Pancreas (tissue), 10 donors: ENCODE data around the gene MYT1. TPM values are rescaled to one million over a fixed set of nuclear protein-coding genes. Genes with fewer than 3 reads are reported as not detected.

ENCODE experiments used
- ATAC-seq, 4 donors: fragments of 200-7000 bp; cut with Tn5 transposase; one replicate each; pipeline versions ENCODE4 v1.8.0 to v1.9.1; 2020; ENCODE audit warnings: mild to moderate bottlenecking in 4 of 4, moderate library complexity in 4 of 4
- DNase-seq, 6 donors: peaks; one replicate each; pipeline ENCODE4 v3.0.0-alpha.2; 2020
- FAIRE-seq: peaks from 2 replicates; lab custom pipeline; 2012; peaks lifted over from hg19 to GRCh38; lab: Jason Lieb, UNC
- H3K27ac ChIP-seq, 4 donors: fragments of 200-600 bp; sonication (generic); 1 replicate in 3 of 4; 2 replicates in 1 of 4; pipeline versions ENCODE4 v1.5.0 to v1.8.0; 2020
- H3K27me3 ChIP-seq, 4 donors: fragments of 200-600 bp; one replicate each; pipeline ENCODE4 v1.8.0; 2021
- H3K36me3 ChIP-seq, 3 donors: fragments of 200-600 bp; sonication (generic) in 1 of 3; one replicate each; pipeline versions ENCODE4 v1.5.0 to v1.8.0; 2020 to 2021
- H3K4me1 ChIP-seq, 3 donors: fragments of 200-600 bp; one replicate each; pipeline ENCODE4 v1.8.0; 2021
- H3K4me3 ChIP-seq, 4 donors: fragments of 200-600 bp; sonication (generic) in 2 of 4; one replicate each; pipeline versions ENCODE4 v1.5.0 to v1.8.0; 2020 to 2021
- H3K9me3 ChIP-seq, 4 donors: fragments of 200-600 bp; one replicate each; pipeline ENCODE4 v1.8.0; 2021
- CTCF ChIP-seq, 4 donors: fragments of 200-600 bp; sonication (generic) in 3 of 4; IDR thresholded peaks; one replicate each; pipeline versions ENCODE4 v1.5.0 to v1.8.0; 2021; ENCODE audit warnings: antibody characterized with exemption in 4 of 4
- WGBS, 2 donors: extraction: QIAGEN DNeasy Blood & Tissue Kit; methylation state at CpG; one replicate each; pipeline ENCODE4 v1.1.7; 2013; 5-methylcytosine and 5-hydroxymethylcytosine counted together
- intact Hi-C, 3 donors: fragments of 100-400 bp; cut with DNase I; formaldehyde crosslinking; loops; one replicate each; pipeline versions ENCODE4 v1.11.1 to v1.14.2; 2022
- polyA plus RNA-seq, 2 donors: library from polyadenylated mRNA; stranded (reverse); fragments of 200-250 nt; gene quantifications; one replicate each; pipeline ENCODE4 v1.2.3, GENCODE V29; 2013
- total RNA-seq, 6 donors: library from RNA; stranded (reverse); fragmentation: NEBNext Ultra II Directional in 4 of 6; extraction: Animal tissue kit (Norgen Biotek cat#: 25700) in 4 of 6; gene quantifications; one replicate each; pipeline versions ENCODE4 v1.2.1 to v1.2.4, GENCODE V29; 2021 to 2023
- donor health status: healthy with polysubstance abuse.
- donor health status: DM: no; HTN: no; CAD: no; lungs with moderate emphysema.
- donor health status: DM: no; HTN: no; CAD: no.
- donor health status: control.
- donor health status: control.
- donor health status: Bipolar disorder and iron deficiency.
- donor health status: DM: yes; HTN: yes; CAD: no.
- donor health status: DM: no; HTN: no; CAD: no.
- donor health status: DM: no; HTN: no; CAD: no.
- donor health status: DM: yes; HTN: yes; CAD: no.

The MYT1 gene
- total and polyA plus RNA-seq, 8 donors = 0.13 to 5.1 (median 0.52) TPM

DNA sequence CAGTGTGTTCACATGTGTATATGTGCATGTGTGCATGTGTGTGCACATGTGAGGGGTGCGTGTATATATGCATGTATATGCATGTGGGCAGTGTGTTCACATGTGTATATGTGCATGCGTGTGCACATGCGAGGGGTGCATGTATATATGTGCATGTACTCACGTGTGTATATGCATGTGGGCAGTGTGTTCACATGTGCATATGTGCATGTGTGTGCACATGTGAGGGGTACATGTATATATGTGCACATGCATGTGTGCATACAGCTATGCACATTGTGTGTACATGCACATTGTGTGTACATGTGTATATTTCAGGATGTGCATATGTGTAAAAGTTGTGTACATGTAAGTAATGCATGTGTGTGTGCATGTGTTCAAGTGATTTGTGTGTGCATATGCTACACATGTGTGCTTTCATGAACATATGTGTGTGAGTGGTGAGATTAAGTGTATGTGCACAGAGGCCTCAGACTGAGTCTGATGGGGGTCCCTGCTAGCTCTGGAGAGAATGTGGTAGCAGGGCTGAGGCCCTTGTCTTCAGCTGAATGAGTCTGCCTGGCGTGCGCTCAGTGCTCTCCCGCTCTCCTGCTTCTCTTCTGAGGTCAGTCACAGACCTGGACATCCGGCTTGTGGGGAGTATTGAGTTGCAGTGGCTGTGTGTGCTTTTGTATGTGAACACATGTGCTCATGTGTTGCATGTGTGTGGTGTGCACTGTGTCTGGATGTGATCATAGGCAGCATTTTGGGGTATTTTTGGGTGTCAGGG lies 19.9 kb upstream of the MYT1 start:
- WGBS, 2 donors = 76 to 90% methylated on average over 8 of the region's 8 CpGs
- intact Hi-C loops = no loop called here

GRCh38 chr20:64145458-64146300 lies 18.6 kb upstream of the MYT1 start:
- no peaks in the 10 kb centered on the region for H3K4me1 ChIP-seq
- intact Hi-C loops = no loop called here
- DNase-seq = no peak

More for the DNA sequence above, 19.9 kb upstream of the MYT1 start:
- ATAC-seq (no peak), DNase-seq (no peak), FAIRE-seq (no peak)
- TF ChIP-seq CTCF (IDR thresholded peaks at IDR 0.05) = no peak
- no peak overlapping the region for H3K27ac ChIP-seq
- H3K9me3 ChIP-seq = no peaks in the 10 kb centered on the region
- H3K4me1 ChIP-seq = no peaks in the 10 kb centered on the region
- H3K27me3 ChIP-seq = no peaks in the 10 kb centered on the region
- no peak overlapping the region for H3K4me3 ChIP-seq
- no peaks in the 10 kb centered on the region for H3K36me3 ChIP-seq

DNA sequence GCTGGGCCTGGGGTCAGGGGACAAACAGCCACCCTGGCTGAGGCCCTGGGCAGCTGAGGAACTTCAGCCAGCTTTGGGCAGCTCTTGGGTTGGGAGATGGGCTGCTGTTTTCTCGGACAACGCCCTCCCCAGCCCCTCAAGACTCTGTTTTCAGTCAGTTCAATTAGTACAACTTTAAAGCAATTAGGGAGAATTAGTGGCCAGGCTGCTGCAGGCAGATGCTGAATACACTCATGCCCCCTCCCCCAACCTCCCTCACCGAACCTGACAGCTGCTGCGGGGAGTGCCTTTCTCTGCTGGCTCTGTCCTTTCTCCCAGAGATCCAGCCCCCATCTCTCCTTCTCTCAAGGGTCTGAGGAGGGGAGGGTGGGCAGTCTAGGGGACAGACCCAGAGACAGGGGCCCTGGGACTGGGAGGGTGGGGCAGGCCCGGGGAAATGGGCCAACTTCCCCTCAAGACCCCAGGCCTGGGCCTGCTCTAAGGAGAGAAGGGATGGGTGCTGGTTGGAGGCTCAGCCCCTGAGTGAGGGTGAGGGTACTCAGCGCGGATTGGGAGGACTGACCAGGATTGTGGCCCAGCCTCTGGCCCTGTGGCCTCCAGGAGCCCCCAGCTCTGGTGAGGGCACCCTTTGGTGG lies 17.8 kb upstream of the MYT1 start:
- 76% methylated on average over 7 of the region's 7 CpGs for WGBS, 2 donors
- FAIRE-seq (no peak), DNase-seq (no peak), ATAC-seq (no peak)
- no peak for TF ChIP-seq CTCF (IDR thresholded peaks at IDR 0.05)
- no peaks in the 10 kb centered on the region for H3K36me3 ChIP-seq
- no peaks in the 10 kb centered on the region for H3K9me3 ChIP-seq
- H3K27me3 ChIP-seq = no peaks in the 10 kb centered on the region
- H3K4me3 ChIP-seq = no peak overlapping the region
- intact Hi-C loops = no loop called here
- H3K4me1 ChIP-seq = no peaks in the 10 kb centered on the region
- no peak overlapping the region for H3K27ac ChIP-seq

More at GRCh38 chr20:64145458-64146300, 18.6 kb upstream of the MYT1 start:
- no peak for ATAC-seq
- Histone ChIP-seq H3K27ac (no peak overlapping the region), H3K27me3 (no peaks in the 10 kb centered on the region), H3K9me3 (no peaks in the 10 kb centered on the region), H3K36me3 (no peaks in the 10 kb centered on the region), H3K4me3 (no peak overlapping the region)
- WGBS, 2 donors = 81 to 91% methylated on average over 15 to 17 of the region's 17 CpGs
- FAIRE-seq = no peak
- TF ChIP-seq CTCF (IDR thresholded peaks at IDR 0.05) = no peak

DNA sequence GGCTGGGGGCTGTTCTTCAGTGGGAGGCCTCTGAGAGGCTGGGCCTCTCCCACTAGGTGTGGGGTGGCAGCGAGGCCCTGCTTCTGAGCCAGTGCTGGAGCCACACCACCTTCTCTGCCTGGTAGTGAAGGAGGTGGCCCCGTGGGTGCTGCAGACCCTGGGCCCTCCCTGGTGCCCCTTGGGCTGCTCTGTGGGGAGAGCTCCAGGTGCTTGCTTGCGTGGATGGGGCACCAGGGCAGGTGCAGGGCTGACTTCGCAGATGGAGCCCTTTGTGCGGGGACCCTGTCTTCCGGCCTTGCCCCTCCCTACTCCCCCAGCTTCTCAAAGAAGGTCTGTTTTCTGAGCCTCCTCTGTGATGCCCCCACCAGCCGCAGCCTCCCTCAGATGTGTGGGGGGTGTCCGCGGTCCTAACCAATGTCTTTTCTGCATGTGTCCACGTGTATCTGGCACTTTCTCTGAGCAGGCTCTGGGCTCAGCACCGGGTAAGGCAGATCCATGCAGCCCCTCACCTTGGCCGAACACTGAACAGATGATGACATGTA lies 17.2 kb upstream of the MYT1 start:
- no peaks in the 10 kb centered on the region for H3K27me3 ChIP-seq
- DNase-seq = no peak
- no peak for FAIRE-seq
- H3K4me3 ChIP-seq = no peak overlapping the region
- ATAC-seq = no peak
- WGBS, 2 donors = 72 to 83% methylated on average over 12 of the region's 12 CpGs
- no peaks in the 10 kb centered on the region for H3K36me3 ChIP-seq
- no peak overlapping the region for H3K27ac ChIP-seq
- H3K9me3 ChIP-seq = no peaks in the 10 kb centered on the region
- no peak for TF ChIP-seq CTCF (IDR thresholded peaks at IDR 0.05)
- no peaks in the 10 kb centered on the region for H3K4me1 ChIP-seq
- intact Hi-C loops = no loop called here
